ENCODE data around the gene MTRF1L. TPM values are rescaled to one million over a fixed set of nuclear protein-coding genes. Genes with fewer than 3 reads are reported as not detected.
"Not testable (repeated sequence)": the region's sequence is repeated elsewhere in the genome, so short reads cannot be mapped to it uniquely, and the experiment has no call there.

The MTRF1L gene
- total RNA-seq, 4 donors from 2014 or later: 18.7 to 33.2 (median 24.8) TPM

- no peak overlapping the region for H3K4me3 ChIP-seq
- H3K27me3 ChIP-seq: no peaks in the 10 kb centered on the region
- H3K9me3 ChIP-seq: no peaks in the 10 kb centered on the region
- H3K4me1 ChIP-seq: peaks cover 0 to 4% (median 0%) of the 10 kb centered on the region in 3 donors
- ATAC-seq: no peak
- no peak overlapping the region for H3K27ac ChIP-seq
- peaks cover 0 to 78% of the 10 kb centered on the region in 2 donors for H3K36me3 ChIP-seq
- TF ChIP-seq POLR2A (IDR thresholded peaks at IDR 0.05) (no peak), POLR2AphosphoS5 (IDR thresholded peaks at IDR 0.05) (no peak), EP300 (IDR thresholded peaks at IDR 0.05) (no peak), CTCF (IDR thresholded peaks at IDR 0.05) (no peak)
Observed at GRCh38 chr6:152993847-152994246, 8.7 kb downstream of the MTRF1L start.

- Histone ChIP-seq H3K27ac (no peak overlapping the region), H3K4me1 (peaks cover 0 to under 1% (median 0%) of the 10 kb centered on the region in 3 donors), H3K4me3 (no peak overlapping the region), H3K36me3 (peaks cover 0 to 78% of the 10 kb centered on the region in 2 donors), H3K9me3 (no peaks in the 10 kb centered on the region), H3K27me3 (no peaks in the 10 kb centered on the region)
- no peak for ATAC-seq
- TF ChIP-seq POLR2AphosphoS5 (IDR thresholded peaks at IDR 0.05) (no peak), EP300 (IDR thresholded peaks at IDR 0.05) (no peak)
Observed at GRCh38 chr6:152993431-152993830, 9.1 kb downstream of the MTRF1L start.

GRCh38 chr6:152986978-152987377 lies 15.5 kb downstream of the MTRF1L start:
- Histone ChIP-seq H3K36me3 (peaks cover 0 to 25% of the 10 kb centered on the region in 2 donors), H3K4me3 (no peak overlapping the region), H3K9me3 (no peaks in the 10 kb centered on the region), H3K27ac (no peak overlapping the region), H3K27me3 (no peaks in the 10 kb centered on the region), H3K4me1 (peaks cover 5 to 29% (median 13%) of the 10 kb centered on the region in 3 donors)
- ATAC-seq: no peak
- no peak for TF ChIP-seq POLR2AphosphoS5 (IDR thresholded peaks at IDR 0.05)
- no peak for TF ChIP-seq CTCF (IDR thresholded peaks at IDR 0.05)
- no peak for TF ChIP-seq EP300 (IDR thresholded peaks at IDR 0.05)
- no peak for TF ChIP-seq POLR2A (IDR thresholded peaks at IDR 0.05)
- 75 to 82% methylated on average over 2 of the region's 2 CpGs for WGBS, 2 donors (ENCODE audit: low coverage in 1 of 2)

- Histone ChIP-seq H3K27ac (peak overlapping the region in 3 of 4 donors; percentile 93 to 96 (median 93)), H3K4me1 (peaks cover 5 to 41% (median 14%) of the 10 kb centered on the region in 3 donors)
- H3K4me3 ChIP-seq, H3K36me3 ChIP-seq, H3K27me3 ChIP-seq, H3K9me3 ChIP-seq, ATAC-seq: not testable (repeated sequence)
- WGBS, 2 donors (ENCODE audit: low coverage in 1 of 2): 82 to 87% methylated on average over 10 of the region's 11 CpGs
Observed at GRCh38 chr6:152985300-152985699, 17.2 kb downstream of the MTRF1L start.

- H3K9me3 ChIP-seq: no peaks in the 10 kb centered on the region
- H3K4me1 ChIP-seq: peaks cover 5 to 41% (median 14%) of the 10 kb centered on the region in 3 donors
- WGBS, 2 donors (ENCODE audit: low coverage in 1 of 2): 3 to 4% methylated on average over 6 to 7 of the region's 7 CpGs
- no peak for TF ChIP-seq POLR2AphosphoS5 (IDR thresholded peaks at IDR 0.05)
- TF ChIP-seq POLR2A (IDR thresholded peaks at IDR 0.05): no peak
- no peak for TF ChIP-seq CTCF (IDR thresholded peaks at IDR 0.05)
- no peak for TF ChIP-seq EP300 (IDR thresholded peaks at IDR 0.05)
- H3K4me3 ChIP-seq: peak overlapping the region; percentile 75 to 80
- ATAC-seq: no peak
- H3K27me3 ChIP-seq: no peaks in the 10 kb centered on the region
- peak overlapping the region; percentile 79 to 96 (median 93) for H3K27ac ChIP-seq
- peaks cover 0 to under 1% of the 10 kb centered on the region in 2 donors for H3K36me3 ChIP-seq
Observed at GRCh38 chr6:152984513-152984872, 18.0 kb downstream of the MTRF1L start.

GRCh38 chr6:152983637-152984512 lies 18.6 kb downstream of the MTRF1L start:
- Histone ChIP-seq H3K9me3 (no peaks in the 10 kb centered on the region), H3K4me3 (peak overlapping the region; percentile 75 to 80), H3K27me3 (no peaks in the 10 kb centered on the region), H3K27ac (peak overlapping the region; percentile 79 to 96 (median 93)), H3K36me3 (no peaks in the 10 kb centered on the region), H3K4me1 (peaks cover 5 to 41% (median 14%) of the 10 kb centered on the region in 3 donors)
- 0 to 1% methylated on average over 3 to 30 of the region's 38 CpGs for WGBS, 2 donors (ENCODE audit: low coverage in 1 of 2)
- TF ChIP-seq CTCF (IDR thresholded peaks at IDR 0.05) (no peak), POLR2A (IDR thresholded peaks at IDR 0.05) (peak in 1 of 2 donors; percentile 41), POLR2AphosphoS5 (IDR thresholded peaks at IDR 0.05) (peak; percentile 71), EP300 (IDR thresholded peaks at IDR 0.05) (no peak)
- peak; percentile 62 for ATAC-seq
